H1 (cell line): Measurements from ENCODE around the gene FGGY. TPM values are rescaled to one million over a fixed set of nuclear protein-coding genes. Genes with fewer than 3 reads are reported as not detected.
"Not testable (repeated sequence)": the region's sequence is repeated elsewhere in the genome, so short reads cannot be mapped to it uniquely, and the experiment has no call there.

Experiments
- CTCF ChIA-PET: fragments of 300-600 bp; sonication (Branson Sonifier 250); formaldehyde crosslinking; loops from one replicate; lab custom pipeline; 2021; ENCODE audit not compliant: partially characterized antibody; lab: Charles Lee
- POLR2A ChIA-PET: fragments of 300-600 bp; sonication (Branson Sonifier 250); formaldehyde crosslinking; loops from one replicate; lab custom pipeline; 2021; ENCODE audit warnings: inconsistent platforms; ENCODE audit not compliant: partially characterized antibody; lab: Charles Lee
- DNase-seq, 2 experiments: peaks; one replicate each; pipeline versions ENCODE4 v3.0.0 to v3.0.0-alpha.2; 2010 to 2022; ENCODE audit warnings: low spot score in 2 of 2, low read depth in 1 of 2, mixed read lengths in 1 of 2
- FAIRE-seq: peaks from 2 replicates; lab custom pipeline; 2011; peaks lifted over from hg19 to GRCh38; lab: Jason Lieb, UNC
- H2AFZ ChIP-seq: 2 replicates; pipeline ENCODE4 v1.8.1; 2012; ENCODE audit warnings: low read length, inconsistent platforms
- H2AK5ac ChIP-seq: 2 replicates; pipeline ENCODE4 v1.6.1; 2013; ENCODE audit warnings: low read depth, low read length
- H2BK120ac ChIP-seq: replicated peaks from 2 replicates; pipeline ENCODE3; 2013; ENCODE audit warnings: low read depth, low read length, inconsistent platforms
- H2BK12ac ChIP-seq: 2 replicates; pipeline ENCODE4 v1.6.1; 2013; ENCODE audit warnings: low read depth, low read length
- H2BK15ac ChIP-seq: 2 replicates; pipeline ENCODE4 v1.6.1; 2013; ENCODE audit warnings: low read length
- H2BK20ac ChIP-seq: 2 replicates; pipeline ENCODE4 v1.6.1; 2013; ENCODE audit warnings: low read length
- H2BK5ac ChIP-seq: 2 replicates; pipeline ENCODE4 v1.6.1; 2013; ENCODE audit warnings: low read depth, low read length
- H3K14ac ChIP-seq: 2 replicates; pipeline ENCODE4 v1.6.1; 2013; ENCODE audit warnings: inconsistent platforms; ENCODE audit not compliant: insufficient read length
- H3K18ac ChIP-seq: 2 replicates; pipeline ENCODE4 v1.6.1; 2013; ENCODE audit warnings: low read length; ENCODE audit errors: extremely low read depth
- H3K23ac ChIP-seq: 2 replicates; pipeline ENCODE4 v1.6.1; 2013; ENCODE audit warnings: inconsistent platforms; ENCODE audit not compliant: insufficient read length
- H3K23me2 ChIP-seq: 2 replicates; pipeline ENCODE4 v1.6.1; 2013; ENCODE audit warnings: low read depth, low read length
- H3K27ac ChIP-seq: 2 replicates; pipeline ENCODE4 v1.6.1; 2011; ENCODE audit warnings: low read depth, low read length, inconsistent platforms
- H3K27me3 ChIP-seq, 4 experiments: replicated peaks in 1 of 4; 1 replicate in 1 of 4; 2 replicates in 3 of 4; pipeline versions ENCODE4 v1.6.1 to v1.8.1; 2011 to 2013; ENCODE audit warnings: low read length in 3 of 4, mild to moderate bottlenecking in 3 of 4, inconsistent platforms in 2 of 4, mixed read lengths in 2 of 4, moderate library complexity in 1 of 4; ENCODE audit not compliant: control insufficient read depth in 3 of 4, insufficient read depth in 3 of 4; ENCODE audit errors: extremely low read depth in 1 of 4
- H3K36me3 ChIP-seq, 4 experiments: 2 replicates each; pipeline versions ENCODE4 v1.6.1 to v1.8.1; 2011 to 2013; ENCODE audit warnings: mild to moderate bottlenecking in 4 of 4, low read length in 3 of 4, moderate library complexity in 2 of 4, control low read depth in 1 of 4, inconsistent platforms in 1 of 4; ENCODE audit not compliant: insufficient read depth in 4 of 4, control insufficient read depth in 2 of 4
- H3K4ac ChIP-seq: replicated peaks from 2 replicates; pipeline ENCODE3; 2013; ENCODE audit warnings: low read length, low read depth, mixed read lengths, inconsistent platforms; ENCODE audit not compliant: insufficient read length
- H3K4me1 ChIP-seq, 4 experiments: replicated peaks in 1 of 4; 1 replicate in 1 of 4; 2 replicates in 3 of 4; pipeline versions ENCODE4 v1.6.1 to v1.8.1; 2011 to 2013; ENCODE audit warnings: low read length in 3 of 4, inconsistent platforms in 2 of 4, mixed read lengths in 1 of 4; ENCODE audit not compliant: insufficient read depth in 4 of 4, control insufficient read depth in 3 of 4
- H3K4me2 ChIP-seq, 2 experiments: 2 replicates each; pipeline versions ENCODE4 v1.6.1 to v1.8.1; 2011 to 2013; ENCODE audit warnings: low read depth in 2 of 2, low read length in 2 of 2, control low read depth in 1 of 2, inconsistent platforms in 1 of 2, mild to moderate bottlenecking in 1 of 2; ENCODE audit not compliant: insufficient read depth in 1 of 2
- H3K4me3 ChIP-seq, 4 experiments: fragments of 200-600, 300-600 bp in 1 of 4; sonication (generic), shearing (Covaris generic), sonication (Bioruptor Twin) in 1 of 4; 2 replicates each; pipeline versions ENCODE4 v1.5.1 to v1.8.1; 2011 to 2016; ENCODE audit warnings: low read length in 4 of 4, low read depth in 3 of 4, control low read depth in 2 of 4, inconsistent platforms in 2 of 4, mild to moderate bottlenecking in 2 of 4, mixed read lengths in 1 of 4, moderate library complexity in 1 of 4; ENCODE audit not compliant: insufficient read depth in 2 of 4; ENCODE audit errors: extremely low read depth in 1 of 4
- H3K56ac ChIP-seq: replicated peaks from 2 replicates; pipeline ENCODE3; 2013; ENCODE audit warnings: low read depth, mild to moderate bottlenecking, mixed read lengths, low read length, inconsistent platforms; ENCODE audit not compliant: insufficient read length
- H3K79me1 ChIP-seq: 2 replicates; pipeline ENCODE4 v1.6.1; 2013; ENCODE audit warnings: low read depth, low read length, control low read depth
- H3K79me2 ChIP-seq, 2 experiments: 2 replicates each; pipeline versions ENCODE4 v1.6.1 to v1.8.1; 2012 to 2013; ENCODE audit warnings: low read length in 2 of 2, mild to moderate bottlenecking in 2 of 2, inconsistent platforms in 1 of 2; ENCODE audit not compliant: insufficient read depth in 2 of 2, control insufficient read depth in 1 of 2
- H3K9ac ChIP-seq, 4 experiments: replicated peaks in 1 of 4; 1 replicate in 1 of 4; 2 replicates in 3 of 4; pipeline versions ENCODE4 v1.6.1 to v1.8.1; 2011 to 2013; ENCODE audit warnings: low read depth in 3 of 4, low read length in 3 of 4, control low read depth in 2 of 4, mild to moderate bottlenecking in 2 of 4, moderate library complexity in 2 of 4, inconsistent platforms in 1 of 4; ENCODE audit errors: extremely low read depth in 1 of 4
- H3K9me3 ChIP-seq, 2 experiments: 2 replicates each; pipeline versions ENCODE4 v1.6.1 to v1.8.1; 2012 to 2013; ENCODE audit warnings: mild to moderate bottlenecking in 2 of 2, moderate library complexity in 2 of 2, control low read depth in 1 of 2, inconsistent platforms in 1 of 2, low read depth in 1 of 2, low read length in 1 of 2, mixed read lengths in 1 of 2; ENCODE audit not compliant: insufficient read depth in 2 of 2
- H4K20me1 ChIP-seq, 2 experiments: replicated peaks in 1 of 2; 2 replicates each; pipeline versions ENCODE3 to v1.8.1; 2011 to 2013; ENCODE audit warnings: inconsistent platforms in 2 of 2, low read length in 2 of 2, mild to moderate bottlenecking in 1 of 2; ENCODE audit not compliant: insufficient read depth in 2 of 2, control insufficient read depth in 1 of 2
- H4K5ac ChIP-seq: 2 replicates; pipeline ENCODE4 v1.6.1; 2013; ENCODE audit warnings: low read length, low read depth, mixed read lengths, inconsistent platforms; ENCODE audit not compliant: insufficient read length
- H4K8ac ChIP-seq: 2 replicates; pipeline ENCODE4 v1.8.0; 2013; ENCODE audit warnings: mild to moderate bottlenecking, moderate library complexity, low read length, inconsistent platforms; ENCODE audit not compliant: insufficient read depth; ENCODE audit errors: extremely low read depth
- H4K91ac ChIP-seq: replicated peaks from 2 replicates; pipeline ENCODE3; 2013; ENCODE audit warnings: low read length, mixed read lengths, inconsistent platforms; ENCODE audit not compliant: insufficient read length
- WGBS, 2 experiments: shearing (Covaris generic) in 1 of 2; methylation state at CpG; one replicate each; pipeline versions ENCODE4 v1.1.6 to v1.1.7; 2013 to 2015; ENCODE audit warnings: low lambda C conversion rate in 2 of 2, mixed read lengths in 2 of 2, inconsistent platforms in 1 of 2, low coverage in 1 of 2, missing lambda C conversion rate in 1 of 2; ENCODE audit not compliant: insufficient replicate concordance in 2 of 2, insufficient coverage in 1 of 2, insufficient read length in 1 of 2; ENCODE audit errors: extremely low coverage in 1 of 2, missing lambda C conversion rate in 1 of 2; 5-methylcytosine and 5-hydroxymethylcytosine counted together
- polyA plus RNA-seq, 7 experiments: library from polyadenylated mRNA; depleted of rRNA in 3 of 7; stranded (reverse) in 5 of 7; unstranded in 2 of 7; fragments of >200 nt in 5 of 7; fragments of 200-250 nt in 2 of 7; gene quantifications; 1 replicate in 5 of 7; 2 replicates in 1 of 7; 4 replicates in 1 of 7; pipeline versions ENCODE4 v1.2.1 to v1.2.3, GENCODE V29; 2011 to 2013; ENCODE audit warnings: missing spikeins in 2 of 7, mixed read lengths in 2 of 7
- total RNA-seq: library from RNA; stranded (reverse); fragmentation: NEBNext Ultra II Directional; extraction: Animal tissue kit (Norgen Biotek cat#: 25700); gene quantifications from 2 replicates; pipeline ENCODE4 v1.2.1, GENCODE V29; 2021

The FGGY gene
- total and polyA plus RNA-seq, 2 of the 8 experiments (the other 6 are each of a cell fraction or from before 2014, with no cell fraction given): 10.3 to 12.5 TPM

- H3K56ac ChIP-seq, H4K5ac ChIP-seq, H3K9ac ChIP-seq, H2BK15ac ChIP-seq, H3K18ac ChIP-seq, H3K4me2 ChIP-seq, H3K27ac ChIP-seq, H3K79me2 ChIP-seq, H3K4me1 ChIP-seq, H2BK120ac ChIP-seq, H2AFZ ChIP-seq, H3K4ac ChIP-seq, DNase-seq, H3K23me2 ChIP-seq, H4K91ac ChIP-seq, FAIRE-seq, H4K8ac ChIP-seq, H3K14ac ChIP-seq, H2BK5ac ChIP-seq, H3K79me1 ChIP-seq, H4K20me1 ChIP-seq, H2AK5ac ChIP-seq, H3K23ac ChIP-seq, POLR2A ChIA-PET, H2BK12ac ChIP-seq, H3K27me3 ChIP-seq, H2BK20ac ChIP-seq, H3K36me3 ChIP-seq, H3K4me3 ChIP-seq: not testable (repeated sequence)
- CTCF ChIA-PET: interaction anchor here (0.7 kb wide), 1 partner anchor 114 kb away, joined by 3 read pairs; no protein-coding TSS in a partner anchor
- 76% methylated on average over 2 of the region's 2 CpGs; no CpG with 5 or more reads in 1 of the 2 experiments for WGBS, 2 experiments
- H3K9me3 ChIP-seq: peaks cover 11 to 18% of the 10 kb centered on the region in 2 experiments; a peak in 3 of 4 replicates
Observed at GRCh38 chr1:59462942-59463341, 166.0 kb downstream of the FGGY start.

GRCh38 chr1:59465478-59465877 is 168.6 kb downstream of the FGGY start:
- H2AFZ ChIP-seq, H3K14ac ChIP-seq, H2BK5ac ChIP-seq, FAIRE-seq, H3K4me3 ChIP-seq, H3K9me3 ChIP-seq, H3K27ac ChIP-seq, H2BK120ac ChIP-seq, H3K4ac ChIP-seq, H3K4me2 ChIP-seq, H3K23me2 ChIP-seq, H3K27me3 ChIP-seq, H4K20me1 ChIP-seq, H3K79me1 ChIP-seq, H3K9ac ChIP-seq, POLR2A ChIA-PET, H3K4me1 ChIP-seq, H3K23ac ChIP-seq, H4K8ac ChIP-seq, H4K91ac ChIP-seq, H3K18ac ChIP-seq, H2BK20ac ChIP-seq, H3K36me3 ChIP-seq, H3K79me2 ChIP-seq, DNase-seq, H2BK12ac ChIP-seq, H2AK5ac ChIP-seq, H4K5ac ChIP-seq, H3K56ac ChIP-seq, H2BK15ac ChIP-seq: not testable (repeated sequence)
- CTCF ChIA-PET: interaction anchor here (1.2 kb wide), 1 partner anchor 16 kb away, joined by 3 read pairs; no protein-coding TSS in a partner anchor
